Activated naive CD8-positive, alpha-beta T cell treated with anti-CD3 and anti-CD28 coated beads, Interleukin-2, amount 50 U/mL, for 16 hours (primary cell): ENCODE data around the gene OR56B1.
A peak's percentile ranks its signal among the peaks of the same experiment; 100 is the strongest.
"Not testable (repeated sequence)": the region's sequence is repeated elsewhere in the genome, so short reads cannot be mapped to it uniquely, and the experiment has no call there.

Source experiments
- DNase-seq: peaks from one replicate; pipeline ENCODE4 v3.0.0-alpha.2; 2020; ENCODE audit warnings: low read depth, low spot score

The OR56B1 gene

GRCh38 chr11:5736396-5736795 lies at the start of gene OR56B1:
Gene OR56B1 (plus strand): TSS chr11:5736448. CDS start chr11:5736517, 69 bp downstream.
- no peak for DNase-seq

- no peak for DNase-seq
Measured at GRCh38 chr11:5688482-5688881, 47.8 kb upstream of the OR56B1 start.

GRCh38 chr11:5689551-5689983 lies 46.7 kb upstream of the OR56B1 start, which contains the start of gene TRIM22:
Gene TRIM22 (plus strand): TSS chr11:5689790. CDS start chr11:5696233, 6,443 bp downstream.
- DNase-seq = peak; percentile 10

GRCh38 chr11:5690216-5690615 lies 46.0 kb upstream of the OR56B1 start:
- DNase-seq = no peak

- no peak for DNase-seq
Measured at GRCh38 chr11:5690736-5691135, 45.5 kb upstream of the OR56B1 start.

GRCh38 chr11:5691238-5691963 lies 44.8 kb upstream of the OR56B1 start:
- DNase-seq = not testable (repeated sequence)

- DNase-seq = no peak
Measured at GRCh38 chr11:5691964-5692361, 44.3 kb upstream of the OR56B1 start.

- no peak for DNase-seq
Measured at GRCh38 chr11:5694642-5695041, 41.6 kb upstream of the OR56B1 start.

GRCh38 chr11:5695580-5695979 lies 40.7 kb upstream of the OR56B1 start:
- DNase-seq = no peak

GRCh38 chr11:5696210-5696609 lies 40.0 kb upstream of the OR56B1 start:
- DNase-seq = no peak

GRCh38 chr11:5698281-5698680 lies 38.0 kb upstream of the OR56B1 start:
- no peak for DNase-seq

GRCh38 chr11:5700421-5701054 lies 35.7 kb upstream of the OR56B1 start:
- no peak for DNase-seq

- DNase-seq = no peak
Measured at GRCh38 chr11:5701055-5701577, 35.1 kb upstream of the OR56B1 start.

- DNase-seq = no peak
Measured at GRCh38 chr11:5703741-5704536, 32.3 kb upstream of the OR56B1 start.

- no peak for DNase-seq
Measured at GRCh38 chr11:5705688-5706087, 30.6 kb upstream of the OR56B1 start.

- no peak for DNase-seq
Measured at GRCh38 chr11:5712507-5712906, 23.7 kb upstream of the OR56B1 start.

- DNase-seq = no peak
Measured at GRCh38 chr11:5713695-5714094, 22.6 kb upstream of the OR56B1 start.

GRCh38 chr11:5716518-5716917 lies 19.7 kb upstream of the OR56B1 start:
- not testable (repeated sequence) for DNase-seq

- DNase-seq = no peak
Measured at GRCh38 chr11:5719703-5720495, 16.3 kb upstream of the OR56B1 start.

GRCh38 chr11:5722622-5723021 lies 13.6 kb upstream of the OR56B1 start:
- DNase-seq = no peak

- DNase-seq = no peak
Measured at GRCh38 chr11:5726351-5726750, 9.9 kb upstream of the OR56B1 start.
